Aorta (tissue), 5 donors: Measurements from ENCODE around the gene HOXB3. TPM values are rescaled to one million over a fixed set of nuclear protein-coding genes. Genes with fewer than 3 reads are reported as not detected.

Experiments
- ATAC-seq: fragments of 200-7000 bp; cut with Tn5 transposase; one replicate; pipeline ENCODE4 v1.9.1; 2022; ENCODE audit warnings: moderate library complexity; ENCODE audit not compliant: low FRiP score
- DNase-seq, 2 donors: peaks; one replicate each; pipeline ENCODE4 v3.0.0-alpha.2; 2020
- H3K27ac ChIP-seq, 2 donors: one replicate each; pipeline ENCODE4 v1.5.1; 2013; ENCODE audit warnings: low read length in 2 of 2, mild to moderate bottlenecking in 2 of 2, moderate library complexity in 2 of 2, control low read depth in 1 of 2, inconsistent platforms in 1 of 2, low read depth in 1 of 2
- H3K27me3 ChIP-seq, 2 donors: one replicate each; pipeline ENCODE4 v1.6.1; 2013; ENCODE audit warnings: control low read depth in 1 of 2, low read length in 1 of 2, mild to moderate bottlenecking in 1 of 2, moderate library complexity in 1 of 2; ENCODE audit not compliant: insufficient read depth in 2 of 2, control insufficient read depth in 1 of 2
- H3K36me3 ChIP-seq, 2 donors: one replicate each; pipeline ENCODE4 v1.6.1; 2013; ENCODE audit warnings: control low read depth in 1 of 2, low read length in 1 of 2, mild to moderate bottlenecking in 1 of 2; ENCODE audit not compliant: insufficient read depth in 2 of 2, control insufficient read depth in 1 of 2
- H3K4me1 ChIP-seq, 2 donors: one replicate each; pipeline ENCODE4 v1.6.1; 2013; ENCODE audit warnings: low read length in 2 of 2, control low read depth in 1 of 2, mild to moderate bottlenecking in 1 of 2, moderate library complexity in 1 of 2; ENCODE audit not compliant: insufficient read depth in 2 of 2, control insufficient read depth in 1 of 2
- H3K4me3 ChIP-seq, 2 donors: one replicate each; pipeline ENCODE4 v1.5.1; 2013; ENCODE audit warnings: low read length in 2 of 2, control low read depth in 1 of 2, mild to moderate bottlenecking in 1 of 2
- H3K9me3 ChIP-seq: one replicate; pipeline ENCODE4 v1.6.1; 2013; ENCODE audit warnings: mild to moderate bottlenecking, low read length; ENCODE audit not compliant: control insufficient read depth
- WGBS, 2 donors: extraction: QIAGEN DNeasy Blood & Tissue Kit; methylation state at CpG; one replicate each; pipeline ENCODE4 v1.1.7; 2013; 5-methylcytosine and 5-hydroxymethylcytosine counted together
- intact Hi-C, 2 donors: fragments of 100-400 bp; cut with DNase I; formaldehyde crosslinking; loops; one replicate each; pipeline versions ENCODE4 v1.14.2 to v1.15.0; 2022
- polyA plus RNA-seq, 2 donors: library from polyadenylated mRNA; stranded (reverse); fragments of 200-250 nt; gene quantifications; one replicate each; pipeline ENCODE4 v1.2.3, GENCODE V29; 2013
- total RNA-seq, 2 donors: library from RNA; stranded (reverse); fragmentation: NEBNext Ultra II Directional; extraction: Animal tissue kit (Norgen Biotek cat#: 25700); gene quantifications; one replicate each; pipeline ENCODE4 v1.2.1, GENCODE V29; 2021
- donor health status: healthy with polysubstance abuse.
- donor health status: Bipolar disorder and iron deficiency.
- donor health status: DM: no; HTN: no; CAD: no.
- donor health status: DM: no; HTN: no; CAD: no.
- donor health status: DM: yes; HTN: yes; CAD: no.

The HOXB3 gene
- total and polyA plus RNA-seq, 4 donors: 2.4 to 62.9 (median 25.3) TPM

- Histone ChIP-seq H3K4me3 (no peak overlapping the region), H3K4me1 (no peaks in the 10 kb centered on the region), H3K27me3 (no peaks in the 10 kb centered on the region), H3K27ac (no peak overlapping the region), H3K36me3 (no peaks in the 10 kb centered on the region), H3K9me3 (no peaks in the 10 kb centered on the region)
- no peak for DNase-seq
- intact Hi-C loops: no loop called here
- no peak for ATAC-seq
Measured at GRCh38 chr17:48609033-48609432, 19.0 kb upstream of the HOXB3 start.

GRCh38 chr17:48608494-48608834 is 18.4 kb upstream of the HOXB3 start:
- Histone ChIP-seq H3K27me3 (no peaks in the 10 kb centered on the region), H3K4me3 (no peak overlapping the region), H3K9me3 (no peaks in the 10 kb centered on the region), H3K27ac (no peak overlapping the region), H3K4me1 (no peaks in the 10 kb centered on the region), H3K36me3 (no peaks in the 10 kb centered on the region)
- 100% methylated on average over 1 of the region's 1 CpG for WGBS, 2 donors
- intact Hi-C loops: no loop called here
- ATAC-seq: no peak
- DNase-seq: no peak

GRCh38 chr17:48606892-48607614 is 17.0 kb upstream of the HOXB3 start:
- H3K36me3 ChIP-seq: no peaks in the 10 kb centered on the region
- no peak overlapping the region for H3K27ac ChIP-seq
- H3K9me3 ChIP-seq: no peaks in the 10 kb centered on the region
- H3K4me3 ChIP-seq: no peak overlapping the region
- H3K4me1 ChIP-seq: no peaks in the 10 kb centered on the region
- WGBS, 2 donors: 77 to 92% methylated on average over 9 of the region's 9 CpGs
- DNase-seq (no peak), ATAC-seq (no peak)
- no peaks in the 10 kb centered on the region for H3K27me3 ChIP-seq
- intact Hi-C loops: no loop called here

GRCh38 chr17:48605991-48606891 is 16.2 kb upstream of the HOXB3 start:
- WGBS, 2 donors: 72 to 87% methylated on average over 41 of the region's 41 CpGs
- Histone ChIP-seq H3K4me1 (no peaks in the 10 kb centered on the region), H3K27ac (no peak overlapping the region), H3K9me3 (no peaks in the 10 kb centered on the region), H3K27me3 (no peaks in the 10 kb centered on the region), H3K36me3 (no peaks in the 10 kb centered on the region), H3K4me3 (no peak overlapping the region)
- ATAC-seq: no peak
- no peak for DNase-seq
- intact Hi-C loops: no loop called here

GRCh38 chr17:48605409-48605919 is 15.4 kb upstream of the HOXB3 start:
- intact Hi-C loops: no loop called here
- H3K4me3 ChIP-seq: no peak overlapping the region
- ATAC-seq (no peak), DNase-seq (no peak)
- H3K9me3 ChIP-seq: no peaks in the 10 kb centered on the region
- H3K27ac ChIP-seq: no peak overlapping the region
- H3K27me3 ChIP-seq: no peaks in the 10 kb centered on the region
- whole genome bisulfite sequencing, 2 donors: 58 to 75% methylated on average over 10 of the region's 10 CpGs
- H3K36me3 ChIP-seq: no peaks in the 10 kb centered on the region
- no peaks in the 10 kb centered on the region for H3K4me1 ChIP-seq

- WGBS, 2 donors: 5 to 7% methylated on average over 16 of the region's 16 CpGs
- H3K27ac ChIP-seq: peak within 1 kb of the TSS in 1 of 2 donors; percentile 33
- no peaks in the 10 kb centered on the region for H3K27me3 ChIP-seq
- no peaks in the 10 kb centered on the region for H3K9me3 ChIP-seq
- H3K4me1 ChIP-seq: no peaks in the 10 kb centered on the region
- intact Hi-C loops: no loop called here
- H3K36me3 ChIP-seq: no peaks in the 10 kb centered on the region
- H3K4me3 ChIP-seq: peak within 1 kb of the TSS; percentile 38 to 42
- peak; percentile 50 for ATAC-seq
- peak in 1 of 2 donors; percentile 83 for DNase-seq
Measured at GRCh38 chr17:48604770-48605329, 14.8 kb upstream of the HOXB3 start, which contains the start of gene HOXB6. Gene HOXB6, minus strand, starts transcription at chr17:48604986. Its CDS starts 6,836 bp downstream, at chr17:48598150.

GRCh38 chr17:48603959-48604769 is 14.1 kb upstream of the HOXB3 start:
- no peaks in the 10 kb centered on the region for H3K9me3 ChIP-seq
- H3K4me3 ChIP-seq: peak overlapping the region; percentile 38 to 42
- intact Hi-C loops: no loop called here
- ATAC-seq (peak; percentile 78), DNase-seq (peak; percentile 77 to 87)
- no peaks in the 10 kb centered on the region for H3K27me3 ChIP-seq
- 4% methylated on average over 20 to 21 of the region's 21 CpGs for WGBS, 2 donors
- H3K27ac ChIP-seq: peak overlapping the region in 1 of 2 donors; percentile 33
- no peaks in the 10 kb centered on the region for H3K36me3 ChIP-seq
- H3K4me1 ChIP-seq: no peaks in the 10 kb centered on the region
